Measurements from ENCODE around the gene PYCARD.

Gene PYCARD

DNA sequence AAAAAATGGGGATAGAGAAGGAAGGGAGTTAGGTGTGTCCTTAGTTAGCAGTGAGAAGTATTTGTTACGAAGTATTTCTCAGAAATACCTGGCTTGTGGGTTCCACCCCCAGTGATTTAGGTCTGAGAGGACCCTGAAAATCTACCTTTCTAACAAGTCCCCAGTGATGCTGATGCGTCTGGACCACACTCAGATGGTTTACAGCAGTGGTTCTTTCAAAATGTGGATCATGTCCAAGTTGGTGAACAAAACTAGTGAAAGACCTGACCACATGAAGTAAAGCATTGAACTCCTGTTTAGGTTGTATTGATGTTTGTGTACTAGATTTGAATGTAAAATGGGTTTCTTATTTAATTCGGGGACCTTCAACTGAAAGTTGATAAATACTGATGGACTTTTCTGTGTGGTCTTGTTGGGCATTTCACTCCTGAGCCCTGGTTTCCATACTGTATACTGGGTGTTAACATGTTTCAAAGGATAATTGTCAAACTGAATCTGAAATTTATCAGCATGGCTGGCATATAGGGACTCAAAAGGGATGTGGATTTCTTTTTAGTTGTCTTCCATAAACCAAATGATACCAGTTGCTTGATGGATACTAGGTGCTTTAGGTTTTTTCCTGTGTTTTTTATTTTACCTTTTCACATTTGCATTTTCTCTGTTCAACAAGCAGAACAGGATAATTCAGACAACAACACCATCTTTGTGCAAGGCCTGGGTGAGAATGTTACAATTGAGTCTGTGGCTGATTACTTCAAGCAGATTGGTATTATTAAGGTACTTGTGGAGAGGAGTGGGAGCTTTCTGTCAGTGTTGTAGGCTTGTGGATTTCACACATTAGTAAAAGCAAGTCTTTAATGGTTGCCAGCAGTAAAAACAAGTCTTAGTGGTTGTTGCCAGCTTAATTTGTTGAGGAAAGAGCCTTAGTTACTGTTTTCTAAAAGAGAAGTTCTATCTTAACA, 13.8 kb downstream of the PYCARD start:
- Histone ChIP-seq H3K9ac (ENCODE audit: low read depth, low read length) (no peak overlapping the region), H3K27me3 (ENCODE audit: control insufficient read depth, insufficient read depth, low read length) (no peaks in the 10 kb centered on the region), H3K27ac (ENCODE audit: low read depth, low read length) (no peak overlapping the region), H3K4me1 (ENCODE audit: control insufficient read depth, insufficient read depth, low read length) (no peaks in the 10 kb centered on the region), H3K36me3 (ENCODE audit: control insufficient read depth, insufficient read depth, low read length) (peaks cover 99% of the 10 kb centered on the region), H3K4me3 (ENCODE audit: low read depth, low read length) (no peak overlapping the region), H3K9me3 (ENCODE audit: control insufficient read depth, insufficient read depth, low read length) (no peaks in the 10 kb centered on the region)

DNA sequence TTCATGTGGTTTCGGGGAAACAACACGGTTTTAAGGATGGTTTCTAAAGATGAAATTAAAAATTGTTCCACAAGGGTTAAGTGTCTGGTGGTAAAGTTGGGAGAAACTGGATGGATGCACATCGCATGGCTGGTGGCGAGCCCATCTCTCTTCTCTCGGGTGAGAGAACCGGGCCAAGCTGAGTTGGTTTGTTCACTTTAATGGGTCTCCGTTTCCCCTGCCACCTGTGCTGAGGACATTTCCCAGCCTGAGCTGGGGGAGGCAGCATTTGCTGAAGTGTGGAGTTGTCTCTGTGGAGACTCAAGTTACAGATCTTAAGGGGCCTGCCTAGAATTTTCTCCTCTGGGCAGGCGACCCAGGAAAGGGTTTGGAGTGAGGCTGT, 14.8 kb downstream of the PYCARD start:
- peaks cover 99% of the 10 kb centered on the region for H3K36me3 ChIP-seq (ENCODE audit: control insufficient read depth, insufficient read depth, low read length)
- no peaks in the 10 kb centered on the region for H3K27me3 ChIP-seq (ENCODE audit: control insufficient read depth, insufficient read depth, low read length)
- no peak overlapping the region for H3K4me3 ChIP-seq (ENCODE audit: low read depth, low read length)
- no peaks in the 10 kb centered on the region for H3K4me1 ChIP-seq (ENCODE audit: control insufficient read depth, insufficient read depth, low read length)
- H3K9me3 ChIP-seq (ENCODE audit: control insufficient read depth, insufficient read depth, low read length) = no peaks in the 10 kb centered on the region
- no peak overlapping the region for H3K27ac ChIP-seq (ENCODE audit: low read depth, low read length)
- no peak overlapping the region for H3K9ac ChIP-seq (ENCODE audit: low read depth, low read length)

DNA sequence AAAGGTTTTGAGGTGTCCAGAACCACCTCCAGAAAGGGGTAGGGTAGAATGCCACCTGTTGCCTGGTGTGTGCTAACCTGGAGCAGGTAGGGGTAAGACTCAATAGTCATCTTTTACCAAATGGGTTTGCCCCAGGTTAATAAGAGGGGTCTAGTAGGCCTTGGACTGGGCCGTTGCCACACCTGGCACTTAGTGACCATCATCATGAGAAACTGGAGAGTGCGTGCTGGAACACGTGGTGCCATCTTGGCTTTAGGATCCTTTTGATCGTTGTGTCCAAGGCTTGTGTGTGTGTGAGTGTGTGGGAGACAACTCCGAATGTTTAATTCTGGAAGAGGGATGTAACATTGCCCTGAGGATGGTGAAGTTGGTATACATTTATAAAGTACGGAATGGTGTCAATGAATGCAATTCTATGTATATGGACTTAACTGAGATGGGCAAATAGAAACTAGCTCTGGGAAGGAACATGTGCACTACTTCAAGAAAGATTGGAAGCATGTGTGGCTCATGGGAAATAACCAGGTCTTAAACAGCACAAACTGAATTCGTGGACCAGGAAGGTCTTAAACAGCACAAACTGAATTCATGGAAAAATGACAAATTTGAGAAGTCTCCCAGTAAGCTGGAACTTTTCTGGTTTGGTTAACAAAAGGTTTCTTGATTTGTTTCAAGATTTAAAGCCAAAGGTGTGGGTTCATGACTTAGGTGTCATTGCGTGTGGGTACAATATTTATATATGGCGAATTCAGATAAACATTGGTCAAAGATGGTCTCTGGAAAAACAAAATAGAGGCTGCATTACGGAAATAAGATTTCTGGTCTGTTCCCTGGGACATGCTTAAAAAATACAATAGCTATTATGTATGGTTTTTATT, 15.4 kb downstream of the PYCARD start:
- Histone ChIP-seq H3K27ac (ENCODE audit: low read depth, low read length) (no peak overlapping the region), H3K4me3 (ENCODE audit: low read depth, low read length) (no peak overlapping the region), H3K27me3 (ENCODE audit: control insufficient read depth, insufficient read depth, low read length) (no peaks in the 10 kb centered on the region), H3K9me3 (ENCODE audit: control insufficient read depth, insufficient read depth, low read length) (no peaks in the 10 kb centered on the region), H3K4me1 (ENCODE audit: control insufficient read depth, insufficient read depth, low read length) (peaks cover 6% of the 10 kb centered on the region; the same call in 1 of the 2 replicates), H3K9ac (ENCODE audit: low read depth, low read length) (no peak overlapping the region), H3K36me3 (ENCODE audit: control insufficient read depth, insufficient read depth, low read length) (peaks cover 99% of the 10 kb centered on the region)

DNA sequence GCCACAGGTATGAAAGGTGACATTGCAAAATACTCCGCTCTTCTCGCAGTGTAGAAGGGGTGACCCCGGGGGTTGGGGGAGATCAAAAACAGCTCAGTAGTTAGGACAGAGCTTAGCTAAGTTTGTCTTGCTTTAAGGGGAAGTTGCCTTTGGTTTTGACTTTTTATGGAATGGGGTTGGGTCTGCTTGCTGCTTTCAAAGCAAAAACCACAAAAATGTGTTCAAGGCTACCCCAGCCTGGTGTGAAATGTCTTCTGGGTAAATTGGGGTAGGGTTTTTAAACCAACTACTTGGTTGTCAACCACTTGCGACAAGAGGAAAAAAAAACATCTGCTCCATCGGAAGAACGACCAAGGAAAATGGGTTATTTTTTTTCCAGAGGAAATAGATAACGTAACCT, 16.4 kb downstream of the PYCARD start:
- no peak overlapping the region for H3K4me3 ChIP-seq (ENCODE audit: low read depth, low read length)
- no peak overlapping the region for H3K27ac ChIP-seq (ENCODE audit: low read depth, low read length)
- no peaks in the 10 kb centered on the region for H3K9me3 ChIP-seq (ENCODE audit: control insufficient read depth, insufficient read depth, low read length)
- peaks cover 6% of the 10 kb centered on the region; the same call in 1 of the 2 replicates for H3K4me1 ChIP-seq (ENCODE audit: control insufficient read depth, insufficient read depth, low read length)
- no peak overlapping the region for H3K9ac ChIP-seq (ENCODE audit: low read depth, low read length)
- peaks cover 98% of the 10 kb centered on the region for H3K36me3 ChIP-seq (ENCODE audit: control insufficient read depth, insufficient read depth, low read length)
- H3K27me3 ChIP-seq (ENCODE audit: control insufficient read depth, insufficient read depth, low read length) = no peaks in the 10 kb centered on the region

DNA sequence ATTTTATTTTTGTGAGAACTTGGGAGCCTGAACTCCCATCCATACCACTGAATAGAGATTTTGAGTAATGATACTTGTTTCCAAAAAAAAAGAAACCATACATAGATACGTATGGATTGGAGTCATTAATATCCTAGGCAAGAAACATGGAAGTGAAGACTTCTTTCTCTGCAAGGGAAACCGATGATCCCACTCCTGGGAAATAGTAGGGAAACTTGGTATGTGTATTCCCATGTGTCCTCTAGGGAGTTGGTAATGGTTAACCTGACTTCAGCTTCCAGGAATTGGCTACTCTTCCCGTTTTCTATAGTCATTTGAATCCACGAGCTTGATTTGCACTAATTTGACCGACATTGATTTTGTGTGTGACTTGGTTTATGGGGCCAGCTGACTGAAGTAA, 17.2 kb downstream of the PYCARD start:
- H3K27me3 ChIP-seq (ENCODE audit: control insufficient read depth, insufficient read depth, low read length) = no peaks in the 10 kb centered on the region
- H3K4me1 ChIP-seq (ENCODE audit: control insufficient read depth, insufficient read depth, low read length) = peaks cover 6% of the 10 kb centered on the region; the same call in 1 of the 2 replicates
- no peak overlapping the region for H3K9ac ChIP-seq (ENCODE audit: low read depth, low read length)
- H3K4me3 ChIP-seq (ENCODE audit: low read depth, low read length) = no peak overlapping the region
- H3K27ac ChIP-seq (ENCODE audit: low read depth, low read length) = no peak overlapping the region
- peaks cover 91% of the 10 kb centered on the region for H3K36me3 ChIP-seq (ENCODE audit: control insufficient read depth, insufficient read depth, low read length)
- H3K9me3 ChIP-seq (ENCODE audit: control insufficient read depth, insufficient read depth, low read length) = no peaks in the 10 kb centered on the region

DNA sequence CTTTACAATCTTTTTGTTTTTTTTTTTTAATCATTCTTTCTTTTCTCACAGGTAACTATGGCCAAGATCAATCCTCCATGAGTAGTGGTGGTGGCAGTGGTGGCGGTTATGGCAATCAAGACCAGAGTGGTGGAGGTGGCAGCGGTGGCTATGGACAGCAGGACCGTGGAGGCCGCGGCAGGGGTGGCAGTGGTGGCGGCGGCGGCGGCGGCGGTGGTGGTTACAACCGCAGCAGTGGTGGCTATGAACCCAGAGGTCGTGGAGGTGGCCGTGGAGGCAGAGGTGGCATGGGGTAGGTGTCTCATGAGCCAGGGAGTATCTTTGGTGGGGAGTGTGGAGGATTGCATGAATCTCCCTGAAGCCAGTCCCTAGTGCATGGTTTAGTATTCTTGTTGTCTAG, 17.7 kb downstream of the PYCARD start:
- Histone ChIP-seq H3K9me3 (ENCODE audit: control insufficient read depth, insufficient read depth, low read length) (no peaks in the 10 kb centered on the region), H3K9ac (ENCODE audit: low read depth, low read length) (no peak overlapping the region), H3K27ac (ENCODE audit: low read depth, low read length) (no peak overlapping the region), H3K36me3 (ENCODE audit: control insufficient read depth, insufficient read depth, low read length) (peaks cover 87% of the 10 kb centered on the region), H3K4me1 (ENCODE audit: control insufficient read depth, insufficient read depth, low read length) (peaks cover 6% of the 10 kb centered on the region; the same call in 1 of the 2 replicates), H3K27me3 (ENCODE audit: control insufficient read depth, insufficient read depth, low read length) (no peaks in the 10 kb centered on the region), H3K4me3 (ENCODE audit: low read depth, low read length) (no peak overlapping the region)

DNA sequence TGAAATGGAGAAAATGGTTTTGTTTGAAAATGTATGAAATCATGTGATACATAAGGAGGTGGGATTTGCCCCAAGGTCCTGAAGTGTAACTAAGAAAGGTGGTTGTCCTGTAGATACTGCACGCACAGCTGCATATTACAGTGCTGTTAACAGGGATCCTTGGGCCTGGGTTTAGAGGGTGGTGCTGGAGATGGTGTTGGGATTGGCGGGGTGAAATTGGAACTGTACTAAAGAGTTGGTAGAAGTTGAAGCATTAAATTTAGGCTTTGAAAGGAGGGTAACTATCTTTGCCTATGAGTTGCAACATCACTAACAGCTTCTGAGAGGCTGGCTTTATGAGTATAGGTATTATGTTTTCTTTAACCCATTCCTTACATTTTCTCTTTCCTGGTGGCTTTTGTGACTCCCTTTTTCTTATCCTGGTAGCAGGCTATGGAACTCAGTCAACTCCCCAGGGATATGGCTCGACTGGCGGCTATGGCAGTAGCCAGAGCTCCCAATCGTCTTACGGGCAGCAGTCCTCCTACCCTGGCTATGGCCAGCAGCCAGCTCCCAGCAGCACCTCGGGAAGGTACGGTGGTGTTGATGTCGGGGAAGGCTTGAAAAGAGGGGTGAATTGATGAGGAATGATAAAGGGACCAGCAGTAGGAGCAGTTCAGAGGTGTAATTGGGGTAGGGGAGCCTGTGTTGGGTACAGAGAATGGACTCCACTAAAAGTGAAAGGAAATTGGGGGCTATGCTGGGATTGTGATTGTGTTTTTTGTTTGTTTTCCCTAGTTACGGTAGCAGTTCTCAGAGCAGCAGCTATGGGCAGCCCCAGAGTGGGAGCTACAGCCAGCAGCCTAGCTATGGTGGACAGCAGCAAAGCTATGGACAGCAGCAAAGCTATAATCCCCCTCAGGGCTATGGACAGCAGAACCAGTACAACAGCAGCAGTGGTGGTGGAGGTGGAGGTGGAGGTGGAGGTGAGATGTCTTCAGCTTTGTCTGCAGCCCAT, 18.8 kb downstream of the PYCARD start:
- Histone ChIP-seq H3K4me3 (ENCODE audit: low read depth, low read length) (no peak overlapping the region), H3K27me3 (ENCODE audit: control insufficient read depth, insufficient read depth, low read length) (no peaks in the 10 kb centered on the region), H3K27ac (ENCODE audit: low read depth, low read length) (no peak overlapping the region), H3K36me3 (ENCODE audit: control insufficient read depth, insufficient read depth, low read length) (peaks cover 75% of the 10 kb centered on the region), H3K9me3 (ENCODE audit: control insufficient read depth, insufficient read depth, low read length) (no peaks in the 10 kb centered on the region), H3K9ac (ENCODE audit: low read depth, low read length) (no peak overlapping the region), H3K4me1 (ENCODE audit: control insufficient read depth, insufficient read depth, low read length) (peaks cover 6% of the 10 kb centered on the region; the same call in 1 of the 2 replicates)

DNA sequence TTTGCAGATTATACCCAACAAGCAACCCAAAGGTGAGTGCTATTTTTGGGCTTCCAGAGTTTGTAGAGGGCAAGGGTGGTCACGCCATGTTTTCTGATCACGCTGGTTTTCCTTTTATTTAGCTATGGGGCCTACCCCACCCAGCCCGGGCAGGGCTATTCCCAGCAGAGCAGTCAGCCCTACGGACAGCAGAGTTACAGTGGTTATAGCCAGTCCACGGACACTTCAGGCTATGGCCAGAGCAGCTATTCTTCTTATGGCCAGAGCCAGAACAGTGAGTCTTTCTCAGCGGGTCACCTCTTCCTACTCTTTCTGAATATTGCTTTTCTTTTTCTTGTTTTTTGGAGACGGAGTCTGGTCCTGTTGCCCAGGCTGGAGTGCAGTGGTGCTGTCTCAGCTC, 20.2 kb downstream of the PYCARD start:
- H3K27ac ChIP-seq (ENCODE audit: low read depth, low read length) = no peak overlapping the region
- peaks cover 62% of the 10 kb centered on the region for H3K36me3 ChIP-seq (ENCODE audit: control insufficient read depth, insufficient read depth, low read length)
- peaks cover 6% of the 10 kb centered on the region; the same call in 1 of the 2 replicates for H3K4me1 ChIP-seq (ENCODE audit: control insufficient read depth, insufficient read depth, low read length)
- peak overlapping the region; percentile 40 for H3K9ac ChIP-seq (ENCODE audit: low read depth, low read length)
- H3K9me3 ChIP-seq (ENCODE audit: control insufficient read depth, insufficient read depth, low read length) = no peaks in the 10 kb centered on the region
- peak overlapping the region; percentile 85 for H3K4me3 ChIP-seq (ENCODE audit: low read depth, low read length)
- no peaks in the 10 kb centered on the region for H3K27me3 ChIP-seq (ENCODE audit: control insufficient read depth, insufficient read depth, low read length)

DNA sequence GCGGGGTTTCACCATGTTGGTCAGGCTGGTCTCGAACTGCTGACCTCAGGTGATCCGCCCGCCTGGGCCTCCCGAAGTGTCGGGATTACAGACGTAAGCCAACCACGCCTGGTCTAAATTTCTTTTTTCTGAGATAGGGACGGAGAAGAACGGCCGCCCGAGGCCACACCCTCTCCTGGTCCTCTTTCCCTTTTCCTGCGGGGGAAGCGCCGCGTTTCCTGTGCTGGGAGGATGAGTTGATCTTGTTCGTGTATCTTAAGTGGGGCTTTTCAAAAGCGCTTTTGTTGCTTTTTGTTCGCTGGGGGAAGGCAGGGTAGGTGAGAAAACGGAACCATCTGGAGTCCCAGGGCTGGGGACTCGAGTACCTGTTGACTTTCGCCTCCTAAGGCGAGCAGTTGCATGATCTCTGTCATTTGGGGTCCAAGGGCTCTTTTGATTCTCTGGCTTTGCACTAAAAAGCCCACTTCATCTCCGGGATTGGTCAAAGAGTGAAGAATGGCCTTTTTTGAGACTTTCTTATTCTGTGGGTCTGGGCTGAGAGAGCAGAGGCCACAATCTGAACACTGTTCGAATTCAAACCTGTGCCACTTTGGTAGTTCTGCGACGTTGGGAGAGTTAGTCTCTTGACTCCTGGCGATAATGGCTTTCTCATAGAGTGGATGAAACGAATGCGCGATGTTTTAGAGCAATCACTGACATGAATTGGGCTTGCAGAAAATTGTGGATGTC, 21.3 kb downstream of the PYCARD start:
- peaks cover 6% of the 10 kb centered on the region; the same call in 1 of the 2 replicates for H3K4me1 ChIP-seq (ENCODE audit: control insufficient read depth, insufficient read depth, low read length)
- no peaks in the 10 kb centered on the region for H3K27me3 ChIP-seq (ENCODE audit: control insufficient read depth, insufficient read depth, low read length)
- H3K36me3 ChIP-seq (ENCODE audit: control insufficient read depth, insufficient read depth, low read length) = peaks cover 50% of the 10 kb centered on the region

More for the DNA sequence above, 21.3 kb downstream of the PYCARD start:
- Histone ChIP-seq H3K9me3 (ENCODE audit: control insufficient read depth, insufficient read depth, low read length) (no peaks in the 10 kb centered on the region), H3K27ac (ENCODE audit: low read depth, low read length) (peak overlapping the region; percentile 96), H3K4me3 (ENCODE audit: low read depth, low read length) (peak overlapping the region; percentile 85), H3K9ac (ENCODE audit: low read depth, low read length) (peak overlapping the region; percentile 97)

All from HUES48 (cell line).